Breast epithelium (tissue), 3 donors: Measurements from ENCODE around the gene GORAB.

Experiments
- POLR2A ChIP-seq: fragments of 450-650 bp; IDR thresholded peaks from one replicate; pipeline ENCODE4 v1.6.1; 2016; ENCODE audit warnings: antibody characterized with exemption, mild to moderate bottlenecking, moderate library complexity
- TF ChIP-seq, protein P1 (sequence below), 3 donors: fragments of 450-650 bp; IDR thresholded peaks; one replicate each; pipeline ENCODE4 v1.5.1; 2016 to 2017; ENCODE audit warnings: antibody characterized with exemption in 3 of 3, mild to moderate bottlenecking in 3 of 3, moderate library complexity in 3 of 3

GRCh38 chr1:170560681-170561285 lies 28.8 kb downstream of the GORAB start:
- TF ChIP-seq, protein P1, sequence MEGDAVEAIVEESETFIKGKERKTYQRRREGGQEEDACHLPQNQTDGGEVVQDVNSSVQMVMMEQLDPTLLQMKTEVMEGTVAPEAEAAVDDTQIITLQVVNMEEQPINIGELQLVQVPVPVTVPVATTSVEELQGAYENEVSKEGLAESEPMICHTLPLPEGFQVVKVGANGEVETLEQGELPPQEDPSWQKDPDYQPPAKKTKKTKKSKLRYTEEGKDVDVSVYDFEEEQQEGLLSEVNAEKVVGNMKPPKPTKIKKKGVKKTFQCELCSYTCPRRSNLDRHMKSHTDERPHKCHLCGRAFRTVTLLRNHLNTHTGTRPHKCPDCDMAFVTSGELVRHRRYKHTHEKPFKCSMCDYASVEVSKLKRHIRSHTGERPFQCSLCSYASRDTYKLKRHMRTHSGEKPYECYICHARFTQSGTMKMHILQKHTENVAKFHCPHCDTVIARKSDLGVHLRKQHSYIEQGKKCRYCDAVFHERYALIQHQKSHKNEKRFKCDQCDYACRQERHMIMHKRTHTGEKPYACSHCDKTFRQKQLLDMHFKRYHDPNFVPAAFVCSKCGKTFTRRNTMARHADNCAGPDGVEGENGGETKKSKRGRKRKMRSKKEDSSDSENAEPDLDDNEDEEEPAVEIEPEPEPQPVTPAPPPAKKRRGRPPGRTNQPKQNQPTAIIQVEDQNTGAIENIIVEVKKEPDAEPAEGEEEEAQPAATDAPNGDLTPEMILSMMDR (IDR thresholded peaks at IDR 0.05): no peak
- no peak for TF ChIP-seq POLR2A
